CD4-positive, CD25-positive, alpha-beta regulatory T cell (primary cell): ENCODE data around the gene APBA2. TPM values are rescaled to one million over a fixed set of nuclear protein-coding genes. Genes with fewer than 3 reads are reported as not detected.

Experiments
- ATAC-seq, 2 donors: fragments of 150-1000 bp; cut with Tn5 transposase; one replicate each; pipeline ENCODE4 v1.10.0; 2021; ENCODE audit warnings: low read depth in 2 of 2, moderate number of reproducible peaks in 2 of 2, moderate library complexity in 1 of 2
- DNase-seq, 3 donors: peaks; one replicate each; pipeline versions ENCODE4 v3.0.0 to v3.0.0-alpha.2; 2012 to 2022; ENCODE audit warnings: mixed read lengths in 1 of 3
- H3K27ac ChIP-seq: one replicate; pipeline ENCODE4 v1.7.0; 2013; ENCODE audit warnings: mild to moderate bottlenecking, low read length; ENCODE audit not compliant: insufficient read depth, poor library complexity, severe bottlenecking
- H3K27me3 ChIP-seq: one replicate; pipeline ENCODE4 v1.7.0; 2013; ENCODE audit warnings: low read length; ENCODE audit not compliant: control insufficient read depth, insufficient read depth
- H3K36me3 ChIP-seq: one replicate; pipeline ENCODE4 v1.7.0; 2013; ENCODE audit warnings: mild to moderate bottlenecking, low read length, moderate library complexity; ENCODE audit not compliant: control insufficient read depth, insufficient read depth
- H3K4me1 ChIP-seq: 2 replicates; pipeline ENCODE4 v1.7.0; 2013; ENCODE audit warnings: mild to moderate bottlenecking, low read length; ENCODE audit not compliant: insufficient read depth, control insufficient read depth, poor library complexity, severe bottlenecking
- H3K4me3 ChIP-seq: one replicate; pipeline ENCODE4 v1.7.0; 2013; ENCODE audit warnings: low read depth, mild to moderate bottlenecking, low read length, moderate library complexity
- H3K9me3 ChIP-seq, 2 experiments: 1 replicate in 1 of 2; 2 replicates in 1 of 2; pipeline ENCODE4 v1.7.0; 2013; ENCODE audit warnings: low read length in 2 of 2, mild to moderate bottlenecking in 1 of 2, moderate library complexity in 1 of 2; ENCODE audit not compliant: control insufficient read depth in 2 of 2
- H3K27ac Mint-ChIP-seq, 3 donors: one replicate each; pipeline ENCODE4 v1.8.0; 2020 to 2022; ENCODE audit warnings: mild to moderate bottlenecking in 3 of 3, mixed read lengths in 3 of 3, moderate library complexity in 2 of 3
- H3K27me3 Mint-ChIP-seq: one replicate; pipeline ENCODE4 v1.8.0; 2022; ENCODE audit warnings: mild to moderate bottlenecking, mixed read lengths
- H3K36me3 Mint-ChIP-seq: one replicate; pipeline ENCODE4 v1.8.0; 2020; ENCODE audit warnings: mixed read lengths
- H3K4me1 Mint-ChIP-seq, 4 donors: one replicate each; pipeline ENCODE4 v1.8.0; 2020 to 2022; ENCODE audit warnings: mixed read lengths in 4 of 4, mild to moderate bottlenecking in 1 of 4
- H3K4me3 Mint-ChIP-seq, 4 donors: one replicate each; pipeline ENCODE4 v1.8.0; 2020 to 2022; ENCODE audit warnings: mild to moderate bottlenecking in 4 of 4, mixed read lengths in 4 of 4, moderate library complexity in 3 of 4
- H3K9me3 Mint-ChIP-seq, 7 donors: one replicate each; pipeline ENCODE4 v1.8.0; 2020 to 2022; ENCODE audit warnings: mixed read lengths in 7 of 7, mild to moderate bottlenecking in 3 of 7, moderate library complexity in 2 of 7
- polyA plus RNA-seq, 4 donors: library from polyadenylated mRNA; unstranded; fragments of 300-500 nt; fragmentation: Illumina TruSeq; gene quantifications; one replicate each; pipeline ENCODE4 v1.2.3, GENCODE V29; 2021
- total RNA-seq: library from RNA; stranded (reverse); gene quantifications from one replicate; pipeline ENCODE4 v1.2.3, GENCODE V29; 2022

APBA2 gene
- total and polyA plus RNA-seq, 5 donors from 2014 or later = 8.6 to 24.2 (median 13.9) TPM

GRCh38 chr15:29140475-29141307, 254.9 kb downstream of the APBA2 start:
- peaks cover 0 to 1% (median 0%) of the 10 kb centered on the region in 7 donors for H3K9me3 Mint-ChIP-seq
- ATAC-seq = no peak
- Histone ChIP-seq H3K4me1 (no peaks in the 10 kb centered on the region), H3K4me3 (no peak overlapping the region), H3K27ac (no peak overlapping the region), H3K27me3 (no peaks in the 10 kb centered on the region), H3K36me3 (no peaks in the 10 kb centered on the region), H3K9me3 (no peaks in the 10 kb centered on the region)
- no peaks in the 10 kb centered on the region for H3K36me3 Mint-ChIP-seq
- peaks cover 0 to 12% (median 3%) of the 10 kb centered on the region in 4 donors for H3K4me1 Mint-ChIP-seq
- DNase-seq = no peak
- H3K27me3 Mint-ChIP-seq = peaks cover 13% of the 10 kb centered on the region
- H3K4me3 Mint-ChIP-seq = no peak overlapping the region
- no peak overlapping the region for H3K27ac Mint-ChIP-seq

GRCh38 chr15:29141308-29142128, 255.7 kb downstream of the APBA2 start:
- Mint-ChIP-seq H3K27ac (no peak overlapping the region), H3K36me3 (no peaks in the 10 kb centered on the region), H3K4me3 (no peak overlapping the region), H3K4me1 (peaks cover 0 to 12% (median 3%) of the 10 kb centered on the region in 4 donors), H3K9me3 (peaks cover 0 to 1% (median 0%) of the 10 kb centered on the region in 7 donors), H3K27me3 (peaks cover 13% of the 10 kb centered on the region)
- ATAC-seq = no peak
- Histone ChIP-seq H3K36me3 (no peaks in the 10 kb centered on the region), H3K4me3 (no peak overlapping the region), H3K27me3 (no peaks in the 10 kb centered on the region), H3K4me1 (no peaks in the 10 kb centered on the region), H3K9me3 (no peaks in the 10 kb centered on the region), H3K27ac (no peak overlapping the region)
- DNase-seq = no peak

GRCh38 chr15:29142129-29142747, 256.5 kb downstream of the APBA2 start:
- ATAC-seq (no peak), DNase-seq (no peak)
- Histone ChIP-seq H3K4me3 (no peak overlapping the region), H3K27ac (no peak overlapping the region), H3K9me3 (no peaks in the 10 kb centered on the region), H3K36me3 (no peaks in the 10 kb centered on the region), H3K27me3 (no peaks in the 10 kb centered on the region), H3K4me1 (no peaks in the 10 kb centered on the region)
- Mint-ChIP-seq H3K9me3 (peaks cover 0 to 1% (median 0%) of the 10 kb centered on the region in 7 donors), H3K27ac (no peak overlapping the region), H3K4me3 (no peak overlapping the region), H3K27me3 (peaks cover 13% of the 10 kb centered on the region), H3K36me3 (no peaks in the 10 kb centered on the region), H3K4me1 (peaks cover 0 to 12% (median 3%) of the 10 kb centered on the region in 4 donors)

GRCh38 chr15:29143293-29143692, 257.5 kb downstream of the APBA2 start:
- no peak overlapping the region for H3K4me3 ChIP-seq
- peaks cover 0 to 12% (median 3%) of the 10 kb centered on the region in 4 donors for H3K4me1 Mint-ChIP-seq
- H3K27ac ChIP-seq = no peak overlapping the region
- H3K9me3 ChIP-seq = no peaks in the 10 kb centered on the region
- no peaks in the 10 kb centered on the region for H3K36me3 ChIP-seq
- no peak overlapping the region for H3K27ac Mint-ChIP-seq
- DNase-seq (no peak), ATAC-seq (no peak)
- peaks cover 0 to under 1% (median 0%) of the 10 kb centered on the region in 7 donors for H3K9me3 Mint-ChIP-seq
- H3K36me3 Mint-ChIP-seq = no peaks in the 10 kb centered on the region
- H3K27me3 Mint-ChIP-seq = peaks cover 13% of the 10 kb centered on the region
- no peaks in the 10 kb centered on the region for H3K27me3 ChIP-seq
- H3K4me3 Mint-ChIP-seq = no peak overlapping the region
- no peaks in the 10 kb centered on the region for H3K4me1 ChIP-seq

- Mint-ChIP-seq H3K36me3 (no peaks in the 10 kb centered on the region), H3K27me3 (peaks cover 13% of the 10 kb centered on the region), H3K9me3 (no peaks in the 10 kb centered on the region), H3K27ac (no peak overlapping the region), H3K4me3 (no peak overlapping the region), H3K4me1 (peaks cover 0 to 8% (median 0%) of the 10 kb centered on the region in 4 donors)
- H3K4me1 ChIP-seq = no peaks in the 10 kb centered on the region
- H3K27me3 ChIP-seq = no peaks in the 10 kb centered on the region
- no peaks in the 10 kb centered on the region for H3K9me3 ChIP-seq
- ATAC-seq = no peak
- no peaks in the 10 kb centered on the region for H3K36me3 ChIP-seq
- DNase-seq = no peak
- no peak overlapping the region for H3K4me3 ChIP-seq
- no peak overlapping the region for H3K27ac ChIP-seq
Measured at GRCh38 chr15:29143909-29144635, 258.3 kb downstream of the APBA2 start.

- no peaks in the 10 kb centered on the region for H3K4me1 Mint-ChIP-seq
- Histone ChIP-seq H3K27ac (no peak overlapping the region), H3K4me3 (no peak overlapping the region), H3K9me3 (no peaks in the 10 kb centered on the region), H3K4me1 (no peaks in the 10 kb centered on the region), H3K36me3 (no peaks in the 10 kb centered on the region), H3K27me3 (no peaks in the 10 kb centered on the region)
- ATAC-seq = no peak
- no peaks in the 10 kb centered on the region for H3K27me3 Mint-ChIP-seq
- no peak overlapping the region for H3K27ac Mint-ChIP-seq
- H3K9me3 Mint-ChIP-seq = peaks cover 0 to 4% (median 0%) of the 10 kb centered on the region in 7 donors
- H3K36me3 Mint-ChIP-seq = no peaks in the 10 kb centered on the region
- DNase-seq = no peak
- H3K4me3 Mint-ChIP-seq = no peak overlapping the region
Measured at GRCh38 chr15:29149738-29150075, 263.9 kb downstream of the APBA2 start.
